ENCODE results near the gene PAFAH2.

The PAFAH2 gene

DNA sequence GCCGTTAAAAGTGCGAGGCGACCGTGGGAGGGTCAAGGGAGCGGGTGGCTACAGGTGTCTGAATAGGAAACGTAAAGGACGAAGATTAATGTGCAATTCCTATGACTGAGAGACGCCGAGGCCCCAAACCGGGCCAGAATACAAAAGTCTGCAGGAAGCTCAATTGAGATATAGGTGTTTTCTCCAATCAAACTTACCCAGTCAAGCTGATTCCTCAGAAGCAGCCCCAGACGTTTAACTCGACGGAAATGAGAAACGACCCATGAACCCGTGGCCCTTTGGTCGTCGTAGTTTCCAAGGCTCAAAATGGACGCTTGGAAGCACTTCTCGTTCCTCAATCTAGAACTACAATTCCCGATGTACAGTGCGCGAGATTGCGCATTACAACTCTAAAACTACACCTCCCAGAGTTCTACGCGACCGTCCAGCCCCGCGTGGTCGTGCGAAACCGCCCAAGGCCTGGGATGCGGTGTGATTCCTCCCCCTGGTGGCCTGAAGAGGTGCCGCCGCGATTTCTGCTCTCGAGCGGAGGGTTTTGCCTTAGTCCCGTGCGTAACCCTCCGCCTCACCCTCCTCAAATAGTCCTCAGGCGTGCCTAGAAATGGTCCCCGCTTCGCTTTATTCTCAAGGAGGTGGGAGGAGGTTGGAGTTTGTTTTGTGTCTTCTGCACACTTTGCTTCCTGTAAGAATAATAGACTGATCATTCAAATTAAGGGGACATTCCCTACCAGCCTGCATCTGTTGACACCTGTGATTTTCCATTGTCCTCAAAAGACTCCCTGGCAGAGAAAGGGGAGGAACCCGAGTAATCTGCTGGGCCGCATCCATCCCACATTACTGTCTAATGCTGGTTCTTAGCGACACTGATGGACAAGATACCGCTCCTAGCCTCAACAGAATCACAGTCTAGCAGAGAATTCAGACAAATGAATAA is at the start of gene PAFAH2:
Gene PAFAH2 (minus strand): TSS at position 236 of the 934 bp plus-strand sequence. CDS start 7,247 bp downstream, outside the sequence.
- peak; percentile 98 for DNase-seq (ENCODE audit: low spot score)

DNA sequence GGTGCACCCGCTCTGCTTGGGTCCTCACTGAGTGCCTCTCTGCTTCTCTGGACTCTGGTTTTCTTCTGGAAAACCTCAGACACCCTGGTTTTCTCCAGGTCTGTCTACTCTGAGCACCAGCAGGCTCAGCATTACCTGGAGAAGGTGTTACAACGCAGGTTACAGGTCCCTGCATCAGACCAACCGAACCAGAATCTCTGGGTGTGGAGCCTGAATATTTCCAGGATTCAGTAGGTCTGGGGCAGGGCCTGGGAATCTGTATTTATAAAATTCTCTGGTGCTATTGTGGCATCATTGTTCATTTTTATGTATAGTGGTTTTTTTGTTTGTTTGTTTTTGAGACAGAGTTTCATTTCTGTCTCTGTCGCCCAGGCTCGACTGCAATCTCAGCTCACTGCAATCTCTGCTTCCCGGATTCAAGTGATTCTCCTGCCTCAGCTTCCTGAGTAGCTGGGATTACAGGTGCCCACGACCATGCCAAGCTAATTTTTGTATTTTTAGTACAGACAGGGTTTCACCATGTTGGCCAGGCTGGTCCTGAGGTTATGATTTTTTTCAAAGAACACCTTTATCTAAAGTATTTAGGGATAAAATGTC is 49.5 kb upstream of the PAFAH2 start:
- DNase-seq (ENCODE audit: low spot score): no peak

DNA sequence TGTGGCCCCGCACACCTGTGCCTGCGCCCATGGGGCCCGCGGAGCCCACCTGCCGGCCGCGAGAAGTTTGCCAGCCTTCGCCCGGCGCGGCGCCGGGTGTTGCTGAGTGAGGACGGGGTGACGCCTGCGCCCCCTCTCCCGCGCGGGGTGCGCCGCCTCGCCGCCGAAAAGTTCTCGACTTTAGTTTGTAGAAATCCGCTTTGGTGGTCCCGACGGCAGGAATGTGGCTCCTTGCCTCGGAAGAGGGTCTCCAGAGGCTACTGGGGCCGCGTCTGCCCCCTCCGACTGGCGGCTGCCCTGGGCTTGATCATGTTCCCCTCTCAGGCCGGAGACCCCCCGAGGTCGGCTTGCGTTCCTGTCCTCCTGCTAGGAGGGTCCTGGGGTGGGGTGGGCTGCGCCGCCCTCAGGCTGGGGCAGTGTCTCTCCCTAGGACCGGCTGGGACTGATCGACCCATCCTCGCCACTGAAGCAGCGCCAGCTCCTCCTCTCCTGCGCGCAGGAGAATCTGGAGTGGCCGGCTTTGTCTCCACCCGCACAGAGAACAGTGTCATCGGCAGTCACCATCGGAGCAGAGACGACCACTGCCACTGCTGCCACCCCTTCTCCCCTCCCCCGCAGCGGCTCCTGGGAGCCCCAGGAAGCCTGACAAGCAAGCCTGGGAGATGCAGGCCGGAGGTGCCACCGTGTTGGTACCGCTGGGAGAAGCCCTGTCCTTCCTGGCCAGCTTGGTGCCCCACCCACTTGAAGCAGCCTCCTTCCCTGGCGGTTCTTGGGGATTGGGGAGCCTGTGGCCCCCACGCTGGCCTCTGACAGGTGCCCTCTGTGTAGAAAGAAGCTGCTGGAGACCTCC is 48.6 kb upstream of the PAFAH2 start:
- DNase-seq (ENCODE audit: low spot score): no peak

DNA sequence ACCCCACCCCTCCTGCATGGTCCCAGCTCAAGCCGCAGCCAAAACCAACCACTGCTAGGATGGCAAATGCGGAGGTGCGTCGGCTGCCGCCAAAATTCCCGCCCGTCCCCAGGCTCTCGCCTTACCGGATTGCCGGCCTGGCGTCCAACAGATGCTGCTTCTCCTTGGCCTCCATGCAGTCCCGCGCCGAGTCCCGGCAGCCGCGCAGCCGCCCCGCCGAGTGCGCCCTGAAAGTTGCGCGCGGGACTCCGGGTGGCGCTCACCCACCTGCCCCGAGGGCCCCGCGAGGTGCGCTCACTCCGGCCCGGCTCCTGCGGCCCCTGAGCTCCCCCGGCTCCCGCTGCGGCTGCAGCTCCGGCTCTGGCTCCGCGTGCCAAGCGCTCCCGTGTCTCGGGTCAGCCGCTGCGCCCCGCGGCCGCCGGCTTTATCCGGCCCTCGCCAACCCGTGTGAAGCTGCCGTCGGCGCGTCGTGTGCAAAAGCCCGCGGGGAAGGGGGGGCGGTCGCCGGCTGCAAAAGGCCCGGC is 47.9 kb upstream of the PAFAH2 start, which contains the start of gene SLC30A2:
Gene SLC30A2 (minus strand): TSS at position 397 of the 524 bp plus-strand sequence. CDS start 222 bp downstream, at position 175.
- no peak for DNase-seq (ENCODE audit: low spot score)

DNA sequence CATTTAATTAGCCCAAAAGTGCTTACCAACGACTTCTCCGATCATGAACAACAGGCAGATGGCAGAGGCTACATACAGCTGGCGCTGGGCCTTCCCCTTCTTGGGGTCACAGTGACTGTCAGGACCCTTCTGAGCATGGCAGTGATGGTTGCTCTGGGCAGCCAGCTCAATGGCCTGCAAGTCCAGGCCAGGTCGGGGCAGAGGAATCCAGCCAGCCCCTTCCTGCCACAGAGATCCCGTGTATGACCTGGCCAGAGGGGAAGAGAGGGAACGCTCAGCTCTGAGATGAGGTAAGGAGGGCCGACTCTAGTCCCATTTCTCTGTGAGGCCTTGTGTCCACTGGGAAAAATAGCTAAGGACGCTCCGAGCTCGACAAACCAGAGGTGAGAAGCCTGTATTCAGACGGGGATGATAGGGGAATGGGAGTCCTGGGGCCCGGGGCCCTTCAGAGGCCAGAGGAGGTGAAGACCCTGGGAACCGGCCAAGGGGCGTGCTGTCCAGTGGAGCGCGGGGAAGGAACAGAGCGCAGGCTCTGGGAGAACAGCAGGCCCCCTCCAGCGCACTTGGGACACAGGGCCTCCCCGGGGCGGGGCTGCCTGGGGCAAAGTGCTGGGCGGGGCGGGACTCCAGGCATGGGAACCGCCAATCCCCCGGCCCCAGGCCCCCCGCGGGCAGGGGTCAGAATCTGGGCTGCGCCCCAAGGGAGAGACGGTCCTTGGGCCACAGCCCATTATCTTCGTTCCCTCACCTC is 47.3 kb upstream of the PAFAH2 start:
- no peak for DNase-seq (ENCODE audit: low spot score)

DNA sequence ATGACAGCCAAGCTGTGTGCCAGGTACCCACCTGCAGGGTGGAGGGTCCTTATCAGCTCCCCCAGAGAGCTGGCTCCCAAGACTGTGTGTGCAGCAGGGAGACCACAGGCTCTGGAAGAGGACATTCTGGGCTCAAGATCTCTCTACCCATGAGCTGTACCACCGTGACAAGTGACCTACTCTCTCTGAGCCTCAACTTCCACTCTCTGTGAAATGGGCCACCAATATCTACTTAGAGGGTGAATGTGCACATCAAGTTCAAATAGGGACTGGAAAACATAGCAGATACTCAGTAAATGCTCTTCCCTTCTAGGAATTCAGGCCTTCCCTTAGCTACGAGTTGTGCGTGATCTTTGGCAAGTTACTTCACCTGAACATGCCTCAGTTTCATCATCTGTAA is 46.6 kb upstream of the PAFAH2 start:
- no peak for DNase-seq (ENCODE audit: low spot score)

DNA sequence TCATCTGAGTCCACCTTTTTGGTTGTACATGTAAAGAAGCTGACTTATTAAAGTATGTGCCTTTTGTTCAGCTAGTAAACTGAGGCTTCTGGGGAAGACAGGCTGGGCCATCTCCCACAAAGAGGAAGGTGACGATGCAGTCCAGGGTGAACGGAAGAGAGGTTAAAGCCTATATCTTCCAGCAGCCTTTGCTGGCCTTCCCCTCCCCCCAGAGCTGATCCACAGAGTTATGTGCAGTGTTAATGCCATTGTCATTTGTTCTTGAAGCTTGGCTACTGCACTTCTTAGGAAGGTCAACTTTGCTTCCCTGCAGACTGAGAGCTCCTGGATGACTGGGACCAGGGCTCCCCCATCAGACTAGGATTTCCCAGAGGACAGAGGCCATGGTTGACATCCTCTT is 45.9 kb upstream of the PAFAH2 start:
- DNase-seq (ENCODE audit: low spot score): no peak

DNA sequence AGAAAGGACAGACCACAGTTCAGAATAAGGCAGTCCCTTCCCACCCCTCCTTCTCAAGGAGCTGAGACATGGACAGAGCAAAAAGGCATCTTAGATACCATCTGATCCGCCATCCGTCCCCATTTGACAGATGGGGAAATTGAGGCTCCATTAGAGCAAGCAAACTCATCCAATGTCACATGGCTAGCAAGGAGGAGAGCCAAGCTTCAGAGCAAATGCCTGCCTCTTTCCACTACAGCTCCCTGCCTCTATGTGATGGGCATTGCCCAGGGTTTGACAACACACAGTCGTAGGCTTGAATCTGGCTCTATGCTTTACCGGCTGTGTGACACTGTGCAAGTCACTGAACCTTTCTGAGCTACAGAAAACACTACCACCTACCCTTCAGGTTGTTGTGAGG is 44.1 kb upstream of the PAFAH2 start:
- DNase-seq (ENCODE audit: low spot score): no peak

DNA sequence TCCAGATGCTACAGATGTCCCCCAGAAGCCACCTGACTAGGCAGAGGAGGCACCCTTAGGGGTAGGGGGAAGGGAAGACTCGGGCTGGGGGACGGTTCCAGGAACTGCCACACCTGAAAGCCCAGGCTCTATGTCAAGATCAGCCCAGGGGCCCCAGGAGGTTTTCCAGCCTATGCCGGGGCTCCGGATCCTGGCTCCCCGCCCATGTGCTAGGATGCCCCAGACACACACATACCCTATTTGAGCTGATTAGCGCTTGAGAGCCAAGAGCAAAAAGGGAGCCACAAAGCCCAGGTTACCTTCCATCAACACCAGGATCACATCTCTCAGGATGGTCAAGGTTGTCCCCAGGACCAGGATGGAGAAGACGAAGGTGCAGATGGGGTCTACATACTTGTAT is 43.5 kb upstream of the PAFAH2 start:
- DNase-seq (ENCODE audit: low spot score): no peak

DNA sequence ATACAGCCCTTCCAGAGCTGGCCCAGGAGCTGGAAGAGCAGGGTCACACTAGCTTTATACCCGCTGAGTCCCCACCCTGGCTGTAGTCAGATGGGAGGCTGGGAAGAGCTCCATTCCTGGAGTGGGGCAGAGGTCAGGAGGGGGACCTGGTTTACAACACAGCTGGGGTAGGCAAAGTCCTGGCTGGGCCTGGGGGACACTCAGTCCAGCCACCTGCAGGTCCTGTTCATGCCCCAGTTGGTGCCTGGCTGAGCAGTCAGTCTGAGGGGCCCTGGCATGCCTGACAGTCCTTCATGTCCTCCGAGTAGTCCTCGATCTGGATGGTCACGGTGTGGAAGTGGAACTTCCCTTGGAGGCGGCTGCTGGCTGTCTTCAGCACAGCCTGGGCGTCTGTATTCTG is 41.0 kb upstream of the PAFAH2 start:
- DNase-seq (ENCODE audit: low spot score): no peak

DNA sequence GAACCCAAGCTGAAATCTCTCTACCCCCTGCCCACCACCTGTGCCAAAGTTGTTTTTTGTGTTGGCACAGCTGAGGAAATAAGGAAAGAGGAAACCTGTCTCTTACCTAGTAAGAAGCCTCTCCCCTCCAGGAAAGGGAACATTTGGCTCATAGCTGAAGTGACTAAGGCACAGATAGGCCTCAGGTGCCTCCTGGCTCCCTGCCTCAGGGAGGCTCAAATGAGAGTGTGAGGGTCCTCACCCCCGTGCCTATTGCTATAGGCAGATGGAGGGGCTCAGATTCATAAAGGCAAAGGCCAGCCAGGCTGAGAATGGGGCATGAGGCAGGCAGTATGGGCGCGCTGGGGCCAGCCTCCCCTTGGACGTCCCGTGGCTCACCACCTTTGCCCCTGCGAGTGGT is 40.6 kb upstream of the PAFAH2 start:
- no peak for DNase-seq (ENCODE audit: low spot score)

DNA sequence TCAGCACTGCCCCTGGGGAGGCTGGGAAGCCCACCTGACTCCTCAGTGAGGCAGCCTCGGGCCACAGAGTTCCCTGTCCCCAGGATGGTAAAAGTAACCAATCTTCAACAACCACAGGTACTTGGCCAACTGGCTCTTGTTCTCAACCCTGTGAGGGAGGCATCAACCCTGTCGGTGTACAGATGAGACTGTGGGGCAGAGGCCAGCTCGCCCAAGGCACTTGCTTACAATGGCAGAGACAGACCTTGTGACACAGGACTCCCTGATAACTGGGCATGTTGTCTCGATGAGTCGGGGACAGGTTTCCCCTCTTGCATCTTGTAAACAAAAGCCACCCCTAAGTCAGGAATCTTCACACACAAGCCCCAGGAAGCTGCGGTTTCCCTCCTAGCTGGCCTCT is 40.0 kb upstream of the PAFAH2 start:
- DNase-seq (ENCODE audit: low spot score): no peak

DNA sequence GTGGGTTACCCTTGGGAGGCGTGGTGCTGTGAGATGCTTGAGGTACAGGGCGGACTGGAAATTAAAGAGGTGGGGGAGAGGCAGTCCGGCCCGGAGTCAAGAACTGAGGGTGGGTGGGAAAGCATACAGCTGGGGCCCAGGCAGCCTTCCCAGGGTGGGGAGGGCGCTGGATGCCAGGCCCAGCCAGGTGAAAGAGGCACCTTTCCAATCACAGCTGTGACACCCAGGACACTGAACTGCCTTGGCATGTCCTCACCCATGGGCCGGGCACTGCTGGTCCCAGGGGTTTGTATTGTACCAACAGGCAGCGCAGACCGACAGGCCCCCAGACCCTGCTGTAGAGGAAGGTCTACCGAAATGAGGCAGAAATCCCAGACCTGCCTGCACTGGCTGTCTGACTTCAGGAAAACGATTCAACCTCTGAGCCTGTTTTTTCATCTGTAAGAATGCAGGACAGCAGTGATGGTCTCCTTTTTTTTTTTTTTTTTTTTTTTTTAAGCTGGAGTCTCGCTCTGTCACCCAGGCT is 39.0 kb upstream of the PAFAH2 start:
- no peak for DNase-seq (ENCODE audit: low spot score)

DNA sequence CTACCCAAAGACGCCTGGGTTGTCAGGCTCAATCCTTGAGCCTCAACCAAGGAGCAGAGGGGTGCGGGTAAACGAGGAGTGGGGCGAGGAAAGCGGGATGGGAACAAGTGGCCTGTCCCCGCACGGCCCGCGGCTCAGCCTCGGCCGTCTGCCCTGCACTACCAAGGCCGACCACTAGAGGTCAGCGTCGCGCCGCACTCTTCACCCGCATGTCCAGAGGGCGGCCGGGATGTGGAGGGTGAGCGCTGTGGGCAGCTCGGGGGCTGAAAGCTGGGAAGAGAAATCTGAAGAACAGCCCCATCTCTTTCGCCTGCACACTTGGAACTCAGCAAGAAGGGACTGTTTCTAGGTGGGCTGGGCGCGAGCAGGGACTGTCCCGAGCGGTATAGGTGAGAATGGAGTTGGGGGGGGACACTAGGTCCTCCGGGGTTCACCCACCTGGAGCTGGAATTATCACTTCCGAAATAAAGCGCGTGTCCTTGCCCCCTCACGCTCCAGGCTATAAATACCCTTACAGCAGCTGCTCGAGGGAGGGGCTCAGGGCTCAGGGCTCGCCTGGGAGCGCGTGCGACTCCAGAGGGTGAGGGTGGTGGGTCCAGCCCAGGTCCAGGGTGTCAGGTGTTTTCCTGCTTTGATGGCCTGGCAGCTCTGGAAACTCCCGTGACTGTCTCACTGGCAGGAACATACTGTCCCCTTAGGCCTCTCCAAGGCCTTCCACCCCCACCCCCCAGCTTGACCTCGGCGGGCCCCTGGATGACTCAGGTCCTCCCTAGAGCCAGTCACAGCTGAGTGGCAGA is 38.3 kb upstream of the PAFAH2 start:
- DNase-seq (ENCODE audit: low spot score): peak; percentile 61

DNA sequence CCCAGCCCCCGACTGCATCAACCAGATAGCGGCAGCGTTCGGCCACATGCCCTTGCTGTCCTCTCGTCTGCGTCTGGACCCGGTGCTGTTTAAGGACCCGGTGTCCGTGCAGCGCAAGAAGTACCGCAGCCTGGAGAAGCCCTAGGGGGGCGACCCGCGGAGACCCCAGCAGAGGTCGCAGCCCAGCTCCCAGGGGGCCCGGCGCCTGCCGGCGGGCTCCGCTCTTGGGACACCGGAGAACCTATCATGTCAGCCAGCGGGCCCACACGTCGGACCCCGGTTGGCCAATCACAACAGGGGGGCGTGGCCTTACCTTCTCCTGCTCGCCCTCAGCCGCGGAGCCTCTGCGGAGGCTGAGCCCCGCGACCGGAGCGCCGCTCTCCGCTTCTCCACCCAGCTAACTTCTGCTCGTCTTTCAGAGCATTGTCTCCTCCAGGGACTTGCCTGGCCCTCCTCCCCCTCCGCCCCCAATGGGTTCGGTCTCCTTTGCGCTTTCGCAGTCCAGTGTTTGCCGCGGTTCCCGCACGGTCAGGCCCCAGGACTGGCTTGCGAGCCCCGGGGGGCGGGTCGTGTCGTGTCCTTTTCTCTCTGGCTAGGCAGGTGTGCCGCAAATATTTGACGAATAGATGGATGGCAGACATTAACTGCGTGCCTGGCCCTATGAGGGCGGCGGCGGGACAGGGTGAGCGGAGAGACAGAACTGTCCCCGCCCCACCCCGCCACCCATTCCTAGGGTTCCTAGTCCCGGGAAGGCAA is 37.5 kb upstream of the PAFAH2 start:
- peak; percentile 94 for DNase-seq (ENCODE audit: low spot score)

DNA sequence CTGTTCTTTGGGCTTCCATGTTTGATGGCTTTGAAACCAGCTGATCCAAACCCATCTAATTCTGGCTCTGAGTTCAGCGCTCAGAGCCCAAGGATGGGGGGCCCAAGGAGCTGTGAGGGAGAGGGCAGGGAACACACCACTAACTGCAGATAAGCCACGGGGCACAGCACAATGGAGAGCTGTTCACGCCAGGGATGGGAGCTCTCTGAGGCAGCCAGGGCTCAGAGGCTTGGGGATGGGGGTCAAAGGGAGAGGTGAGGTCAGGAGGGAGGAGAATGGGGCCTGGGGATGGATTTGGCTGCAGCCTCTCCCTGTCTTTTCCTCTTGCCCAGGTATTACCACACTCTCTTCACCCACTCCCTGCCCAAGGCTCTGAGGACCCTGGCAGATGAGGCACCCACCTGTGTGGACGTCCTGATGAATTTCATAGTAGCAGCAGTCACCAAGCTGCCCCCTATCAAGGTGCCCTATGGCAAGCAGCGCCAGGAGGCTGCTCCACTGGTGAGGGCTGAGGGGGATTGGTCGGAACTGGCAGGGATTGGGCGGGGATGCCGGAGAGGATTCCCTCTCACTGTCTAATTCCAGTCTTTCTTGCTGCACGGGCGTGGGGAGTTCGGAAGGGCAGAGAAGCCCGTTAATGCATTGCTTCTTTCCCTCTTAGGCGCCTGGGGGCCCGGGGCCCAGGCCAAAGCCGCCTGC is 36.8 kb upstream of the PAFAH2 start:
- no peak for DNase-seq (ENCODE audit: low spot score)

DNA sequence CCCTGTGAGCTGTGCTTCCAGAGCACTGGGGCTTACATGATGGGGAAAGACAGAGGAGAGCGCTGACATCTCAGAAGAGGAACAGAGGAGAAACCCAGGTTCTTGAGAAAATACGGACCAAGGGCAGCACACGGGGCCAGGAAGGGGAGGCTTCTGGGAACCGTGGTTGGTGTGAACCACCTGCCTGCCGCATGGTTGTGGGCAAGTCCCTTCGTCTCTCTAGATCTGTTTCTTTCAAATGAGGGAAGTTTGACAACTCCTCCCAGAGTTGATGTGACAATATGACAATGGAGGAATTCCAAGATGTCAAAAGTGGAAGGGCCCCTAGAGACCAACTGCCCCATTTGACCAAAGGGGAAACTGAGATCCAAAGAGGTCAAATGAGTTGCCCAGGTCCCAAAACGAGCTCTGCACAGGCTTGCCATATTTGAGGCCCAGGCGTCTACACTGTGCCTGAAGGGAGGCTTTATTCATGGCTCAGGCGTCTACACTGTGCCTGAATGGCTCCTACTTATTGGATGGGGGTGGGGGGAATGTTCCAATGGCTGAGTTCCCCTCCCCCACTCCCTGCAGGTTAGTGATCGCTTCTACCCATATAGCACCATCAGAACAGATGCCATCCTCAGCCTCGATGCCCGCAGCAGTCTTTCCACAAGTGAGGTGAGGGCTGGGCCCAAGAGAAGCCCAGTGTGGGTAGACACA is 34.9 kb upstream of the PAFAH2 start:
- no peak for DNase-seq (ENCODE audit: low spot score)

DNA sequence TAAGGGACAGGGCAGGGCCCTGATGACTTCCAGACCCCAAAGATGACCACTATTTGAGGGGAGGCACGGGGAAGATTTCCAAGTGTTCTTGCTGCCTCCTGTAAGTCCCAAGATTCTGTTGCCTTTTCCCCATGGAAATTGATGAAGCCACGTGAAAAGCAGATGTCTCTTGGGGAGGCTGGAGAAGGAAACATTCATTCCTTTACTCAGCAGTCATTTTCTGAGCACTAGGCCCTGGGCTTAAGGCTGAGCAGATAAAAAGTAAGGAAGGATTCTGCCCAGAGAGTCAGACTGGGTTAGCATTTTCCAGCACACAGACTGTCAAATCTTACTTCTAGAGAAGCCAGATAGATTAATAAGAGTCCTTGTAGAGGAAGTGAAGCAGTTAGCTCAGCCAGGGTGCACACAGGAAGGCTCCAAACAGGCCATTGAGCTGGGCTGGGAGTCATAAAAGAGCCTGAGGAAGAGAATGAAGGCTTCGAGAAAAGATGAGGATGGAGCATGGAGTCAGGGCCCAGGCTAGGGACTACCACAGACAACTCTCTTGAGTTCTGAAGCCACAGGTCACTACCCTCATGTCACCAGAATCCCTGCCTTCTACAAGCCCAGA is 33.9 kb upstream of the PAFAH2 start:
- no peak for DNase-seq (ENCODE audit: low spot score)

Data from CD4-positive, alpha-beta T cell treated with Interleukin-6 at 100 ng/mL for 8 hours (primary cell).